Neural cell (in vitro differentiated cells): ENCODE measurements around the gene CPA2. TPM values are rescaled to one million over a fixed set of nuclear protein-coding genes. Genes with fewer than 3 reads are reported as not detected.

Experiments used
- H2AFZ ChIP-seq: fragments of 200-600, 300-800 bp; sonication (generic), shearing (Covaris generic); 2 replicates; pipeline ENCODE4 v1.6.0; 2014; ENCODE audit warnings: low read depth, mild to moderate bottlenecking, antibody characterized with exemption, low read length, moderate library complexity
- H3F3A ChIP-seq: fragments of 200-600 bp; shearing (Covaris generic); 2 replicates; pipeline ENCODE4 v1.6.1; 2016; ENCODE audit warnings: mild to moderate bottlenecking, moderate library complexity, mixed read lengths, antibody characterized with exemption, low read length; ENCODE audit not compliant: insufficient read depth, poor library complexity, severe bottlenecking
- H3K27ac ChIP-seq: fragments of 200-600, 300-800 bp; sonication (generic), shearing (Covaris generic); 2 replicates; pipeline ENCODE4 v1.5.1; 2014; ENCODE audit warnings: mild to moderate bottlenecking, low read length, moderate library complexity
- H3K27me3 ChIP-seq: fragments of 300-800, 200-600 bp; sonication (generic), shearing (Covaris generic); 2 replicates; pipeline ENCODE4 v1.6.0; 2014; ENCODE audit warnings: mild to moderate bottlenecking, low read depth, low read length, moderate library complexity; ENCODE audit not compliant: insufficient read depth
- H3K36me3 ChIP-seq: fragments of 300-800, 200-600 bp; sonication (generic), shearing (Covaris generic); 2 replicates; pipeline ENCODE4 v1.5.1; 2014; ENCODE audit warnings: mild to moderate bottlenecking, antibody characterized with exemption, low read length, moderate library complexity; ENCODE audit not compliant: insufficient read depth
- H3K4me2 ChIP-seq: fragments of 300-800, 200-600 bp; sonication (generic), shearing (Covaris generic); 2 replicates; pipeline ENCODE4 v1.6.0; 2014; ENCODE audit warnings: mild to moderate bottlenecking, low read length
- H3K4me3 ChIP-seq: fragments of 300-800, 200-600 bp; sonication (generic), shearing (Covaris generic); 2 replicates; pipeline ENCODE4 v1.5.1; 2014; ENCODE audit warnings: mild to moderate bottlenecking, low read length, moderate library complexity
- H3K79me2 ChIP-seq: fragments of 200-600 bp; shearing (Covaris generic); replicated peaks from 2 replicates; pipeline ENCODE4 v1.6.0; 2014; ENCODE audit warnings: mild to moderate bottlenecking, low read length, moderate library complexity; ENCODE audit not compliant: insufficient read depth
- H3K9ac ChIP-seq: fragments of 300-800, 200-600 bp; sonication (generic), shearing (Covaris generic); 2 replicates; pipeline ENCODE4 v1.6.1; 2016; ENCODE audit warnings: mild to moderate bottlenecking, low read length, mixed read lengths
- H3K9me2 ChIP-seq: fragments of 200-600 bp; shearing (Covaris generic); 2 replicates; pipeline ENCODE4 v1.6.1; 2016; ENCODE audit warnings: mild to moderate bottlenecking, low read length, mixed read lengths; ENCODE audit not compliant: insufficient read depth
- H3K9me3 ChIP-seq: fragments of 200-600, 300-800 bp; sonication (generic), shearing (Covaris generic); 2 replicates; pipeline ENCODE4 v1.6.1; 2016; ENCODE audit warnings: mild to moderate bottlenecking, mixed run types, low read length, moderate library complexity, mixed read lengths
- H4K20me1 ChIP-seq: fragments of 200-600 bp; shearing (Covaris generic); 2 replicates; pipeline ENCODE4 v1.6.1; 2016; ENCODE audit warnings: mild to moderate bottlenecking, mixed run types; ENCODE audit not compliant: insufficient read depth
- EP300 ChIP-seq: fragments of 450-650 bp; conservative IDR thresholded peaks from 2 replicates; pipeline ENCODE4 v1.6.1; 2014; ENCODE audit warnings: antibody characterized with exemption, mild to moderate bottlenecking, moderate library complexity; ENCODE audit not compliant: poor library complexity, severe bottlenecking
- EZH2 ChIP-seq: fragments of 200-600, 300-800 bp; shearing (Covaris generic), sonication (generic); IDR thresholded peaks from 2 replicates; pipeline ENCODE4 v1.6.1; 2014; ENCODE audit warnings: antibody characterized with exemption, low read length, borderline replicate concordance, mild to moderate bottlenecking; ENCODE audit not compliant: insufficient read depth, poor library complexity, severe bottlenecking
- MXI1 ChIP-seq: fragments of 450-650 bp; conservative IDR thresholded peaks from 2 replicates; pipeline ENCODE4 v1.6.1; 2014; ENCODE audit warnings: antibody characterized with exemption, mild to moderate bottlenecking; ENCODE audit not compliant: poor library complexity, severe bottlenecking
- POLR2AphosphoS5 ChIP-seq: IDR thresholded peaks from 2 replicates; pipeline ENCODE4 v1.6.1; 2012
- RAD21 ChIP-seq: fragments of 450-650 bp; conservative IDR thresholded peaks from 2 replicates; pipeline ENCODE4 v1.6.1; 2014; ENCODE audit warnings: antibody characterized with exemption, mild to moderate bottlenecking, moderate library complexity
- SMC3 ChIP-seq: fragments of 450-650 bp; conservative IDR thresholded peaks from 2 replicates; pipeline ENCODE4 v1.6.1; 2014; ENCODE audit warnings: antibody characterized with exemption, mild to moderate bottlenecking, moderate library complexity; ENCODE audit not compliant: poor library complexity
- TAF1 ChIP-seq: IDR thresholded peaks from 2 replicates; pipeline ENCODE4 v1.6.1; 2012; ENCODE audit warnings: low read depth
- polyA plus RNA-seq: library from polyadenylated mRNA; depleted of rRNA; stranded (reverse); fragments of >200 nt; gene quantifications from 2 replicates; pipeline ENCODE4 v1.2.3, GENCODE V29; 2014
- TF ChIP-seq, protein P1 (sequence below): fragments of 450-650 bp; IDR thresholded peaks from 2 replicates; pipeline ENCODE4 v1.5.1; 2014; ENCODE audit warnings: antibody characterized with exemption, mild to moderate bottlenecking, moderate library complexity; ENCODE audit not compliant: poor library complexity, severe bottlenecking
- TF ChIP-seq, protein P2 (sequence below): IDR thresholded peaks from 2 replicates; pipeline ENCODE4 v1.6.1; 2012; ENCODE audit warnings: borderline replicate concordance

CPA2 gene
- polyA plus RNA-seq, 1 donor from 2014 or later = 0.41 TPM

DNA sequence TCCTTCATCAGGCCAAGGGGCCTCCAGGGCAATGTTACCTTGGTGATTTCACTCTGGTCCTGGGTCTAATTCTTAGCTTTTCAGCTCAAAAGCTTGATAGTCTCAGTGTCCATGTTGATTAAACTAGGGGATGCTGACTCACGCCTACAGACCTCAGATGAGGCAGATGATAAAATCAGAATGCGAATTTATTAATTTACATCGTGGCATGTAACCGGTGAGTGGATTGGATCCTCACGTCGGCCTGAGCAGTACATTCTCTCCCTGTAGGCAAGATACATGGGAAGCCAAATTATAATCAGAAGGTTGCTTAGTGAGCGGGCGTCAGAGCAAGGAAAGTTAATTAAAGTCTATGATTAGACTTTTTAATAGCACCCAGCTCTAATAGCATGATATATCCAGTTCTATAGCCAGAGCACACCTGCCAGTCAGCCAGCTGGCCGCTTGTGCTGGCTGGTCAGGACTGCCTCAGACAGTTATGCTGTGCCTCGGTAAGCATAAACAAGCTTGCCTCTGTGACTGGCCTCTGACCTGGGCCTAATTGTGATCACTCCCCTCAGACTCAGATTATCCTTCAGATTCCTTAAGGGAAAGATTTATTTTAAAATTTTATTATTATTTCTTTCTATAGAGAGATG, 57.8 kb downstream of the CPA2 start (continued):
- TF ChIP-seq TAF1 = no peak
- no peak for TF ChIP-seq RAD21

DNA sequence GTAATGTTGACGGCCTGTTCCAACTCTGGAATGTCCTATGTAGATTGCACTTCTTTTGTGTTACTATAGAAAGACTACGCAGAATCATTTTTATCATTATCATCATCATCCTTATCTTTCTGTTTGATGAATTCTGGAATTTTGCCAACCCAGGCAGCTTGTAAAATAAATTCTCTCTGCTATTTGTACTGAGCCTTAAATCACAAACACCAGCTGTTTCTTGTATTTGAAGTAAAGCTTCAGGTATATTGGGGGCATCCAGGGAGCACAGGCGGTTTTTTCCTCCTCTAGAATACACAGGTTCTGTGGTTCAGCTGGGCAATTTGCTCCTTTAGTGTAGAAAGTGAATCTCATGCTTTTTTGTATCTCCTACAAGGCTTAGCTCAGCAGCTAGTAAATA, 63.0 kb downstream of the CPA2 start:
- Histone ChIP-seq H3K9me2 (no peaks in the 10 kb centered on the region), H3K36me3 (no peaks in the 10 kb centered on the region), H3K4me3 (no peak overlapping the region), H3K27ac (no peak overlapping the region), H3K9me3 (no peaks in the 10 kb centered on the region), H4K20me1 (no peaks in the 10 kb centered on the region), H3K27me3 (no peaks in the 10 kb centered on the region), H2AFZ (no peak overlapping the region), H3K4me2 (no peak overlapping the region), H3K79me2 (no peaks in the 10 kb centered on the region), H3F3A (no peaks in the 10 kb centered on the region), H3K9ac (no peak overlapping the region)
- TF ChIP-seq EP300 (no peak), SMC3 (no peak), TAF1 (no peak), EZH2 (no peak), MXI1 (no peak), POLR2AphosphoS5 (no peak), RAD21 (no peak)
- TF ChIP-seq, protein P1, sequence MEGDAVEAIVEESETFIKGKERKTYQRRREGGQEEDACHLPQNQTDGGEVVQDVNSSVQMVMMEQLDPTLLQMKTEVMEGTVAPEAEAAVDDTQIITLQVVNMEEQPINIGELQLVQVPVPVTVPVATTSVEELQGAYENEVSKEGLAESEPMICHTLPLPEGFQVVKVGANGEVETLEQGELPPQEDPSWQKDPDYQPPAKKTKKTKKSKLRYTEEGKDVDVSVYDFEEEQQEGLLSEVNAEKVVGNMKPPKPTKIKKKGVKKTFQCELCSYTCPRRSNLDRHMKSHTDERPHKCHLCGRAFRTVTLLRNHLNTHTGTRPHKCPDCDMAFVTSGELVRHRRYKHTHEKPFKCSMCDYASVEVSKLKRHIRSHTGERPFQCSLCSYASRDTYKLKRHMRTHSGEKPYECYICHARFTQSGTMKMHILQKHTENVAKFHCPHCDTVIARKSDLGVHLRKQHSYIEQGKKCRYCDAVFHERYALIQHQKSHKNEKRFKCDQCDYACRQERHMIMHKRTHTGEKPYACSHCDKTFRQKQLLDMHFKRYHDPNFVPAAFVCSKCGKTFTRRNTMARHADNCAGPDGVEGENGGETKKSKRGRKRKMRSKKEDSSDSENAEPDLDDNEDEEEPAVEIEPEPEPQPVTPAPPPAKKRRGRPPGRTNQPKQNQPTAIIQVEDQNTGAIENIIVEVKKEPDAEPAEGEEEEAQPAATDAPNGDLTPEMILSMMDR = no peak
- TF ChIP-seq, protein P2, sequence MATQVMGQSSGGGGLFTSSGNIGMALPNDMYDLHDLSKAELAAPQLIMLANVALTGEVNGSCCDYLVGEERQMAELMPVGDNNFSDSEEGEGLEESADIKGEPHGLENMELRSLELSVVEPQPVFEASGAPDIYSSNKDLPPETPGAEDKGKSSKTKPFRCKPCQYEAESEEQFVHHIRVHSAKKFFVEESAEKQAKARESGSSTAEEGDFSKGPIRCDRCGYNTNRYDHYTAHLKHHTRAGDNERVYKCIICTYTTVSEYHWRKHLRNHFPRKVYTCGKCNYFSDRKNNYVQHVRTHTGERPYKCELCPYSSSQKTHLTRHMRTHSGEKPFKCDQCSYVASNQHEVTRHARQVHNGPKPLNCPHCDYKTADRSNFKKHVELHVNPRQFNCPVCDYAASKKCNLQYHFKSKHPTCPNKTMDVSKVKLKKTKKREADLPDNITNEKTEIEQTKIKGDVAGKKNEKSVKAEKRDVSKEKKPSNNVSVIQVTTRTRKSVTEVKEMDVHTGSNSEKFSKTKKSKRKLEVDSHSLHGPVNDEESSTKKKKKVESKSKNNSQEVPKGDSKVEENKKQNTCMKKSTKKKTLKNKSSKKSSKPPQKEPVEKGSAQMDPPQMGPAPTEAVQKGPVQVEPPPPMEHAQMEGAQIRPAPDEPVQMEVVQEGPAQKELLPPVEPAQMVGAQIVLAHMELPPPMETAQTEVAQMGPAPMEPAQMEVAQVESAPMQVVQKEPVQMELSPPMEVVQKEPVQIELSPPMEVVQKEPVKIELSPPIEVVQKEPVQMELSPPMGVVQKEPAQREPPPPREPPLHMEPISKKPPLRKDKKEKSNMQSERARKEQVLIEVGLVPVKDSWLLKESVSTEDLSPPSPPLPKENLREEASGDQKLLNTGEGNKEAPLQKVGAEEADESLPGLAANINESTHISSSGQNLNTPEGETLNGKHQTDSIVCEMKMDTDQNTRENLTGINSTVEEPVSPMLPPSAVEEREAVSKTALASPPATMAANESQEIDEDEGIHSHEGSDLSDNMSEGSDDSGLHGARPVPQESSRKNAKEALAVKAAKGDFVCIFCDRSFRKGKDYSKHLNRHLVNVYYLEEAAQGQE = no peak

DNA sequence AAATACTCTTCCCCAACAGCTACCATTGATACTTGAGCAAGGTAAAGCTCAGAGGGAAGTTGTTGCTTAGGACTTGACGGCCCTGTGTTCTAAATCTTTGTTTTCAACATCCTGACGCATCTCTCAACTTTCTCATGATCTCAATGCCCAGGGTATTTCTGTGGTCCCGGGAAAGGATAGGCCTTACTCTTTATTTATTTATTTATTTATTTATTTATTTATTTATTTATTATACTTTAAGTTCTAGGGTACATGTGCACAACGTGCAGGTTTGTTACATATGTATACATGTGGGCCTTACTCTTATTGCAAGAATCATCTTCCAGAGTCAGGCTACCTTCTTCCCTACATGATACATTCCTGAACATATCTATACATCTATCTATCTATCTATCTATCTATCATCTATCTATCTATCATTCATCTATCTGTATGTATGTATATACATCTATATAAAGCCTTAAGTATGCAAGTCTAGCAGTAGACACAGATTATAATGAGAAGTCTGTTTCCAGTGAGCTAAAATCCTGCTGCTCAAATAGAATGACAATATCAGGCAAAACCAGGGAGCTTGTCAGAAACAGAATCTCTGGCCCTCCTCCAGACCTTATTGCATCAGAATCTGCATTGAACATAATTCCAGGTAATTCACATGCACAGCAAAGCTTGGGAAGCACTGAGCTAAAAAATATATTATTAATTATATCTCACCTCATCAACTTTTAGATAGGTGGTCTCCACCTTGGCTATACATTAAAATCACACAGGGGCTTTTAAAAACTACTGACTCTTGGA, 65.8 kb downstream of the CPA2 start:
- H3K4me3 ChIP-seq = no peak overlapping the region
- H3K4me2 ChIP-seq = no peak overlapping the region

More for the DNA sequence above, 65.8 kb downstream of the CPA2 start:
- no peaks in the 10 kb centered on the region for H3K27me3 ChIP-seq
- no peaks in the 10 kb centered on the region for H3K36me3 ChIP-seq
- H3K9me2 ChIP-seq = no peaks in the 10 kb centered on the region
- H3F3A ChIP-seq = no peaks in the 10 kb centered on the region
- no peak for TF ChIP-seq RAD21
- TF ChIP-seq MXI1 = no peak
- H3K9ac ChIP-seq = no peak overlapping the region
- H3K27ac ChIP-seq = no peak overlapping the region
- no peaks in the 10 kb centered on the region for H3K9me3 ChIP-seq
- H2AFZ ChIP-seq = no peak overlapping the region
- no peaks in the 10 kb centered on the region for H4K20me1 ChIP-seq
- no peaks in the 10 kb centered on the region for H3K79me2 ChIP-seq
